ENCODE measurements around the gene DTYMK.

The DTYMK gene, protein sequence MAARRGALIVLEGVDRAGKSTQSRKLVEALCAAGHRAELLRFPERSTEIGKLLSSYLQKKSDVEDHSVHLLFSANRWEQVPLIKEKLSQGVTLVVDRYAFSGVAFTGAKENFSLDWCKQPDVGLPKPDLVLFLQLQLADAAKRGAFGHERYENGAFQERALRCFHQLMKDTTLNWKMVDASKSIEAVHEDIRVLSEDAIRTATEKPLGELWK

DNA sequence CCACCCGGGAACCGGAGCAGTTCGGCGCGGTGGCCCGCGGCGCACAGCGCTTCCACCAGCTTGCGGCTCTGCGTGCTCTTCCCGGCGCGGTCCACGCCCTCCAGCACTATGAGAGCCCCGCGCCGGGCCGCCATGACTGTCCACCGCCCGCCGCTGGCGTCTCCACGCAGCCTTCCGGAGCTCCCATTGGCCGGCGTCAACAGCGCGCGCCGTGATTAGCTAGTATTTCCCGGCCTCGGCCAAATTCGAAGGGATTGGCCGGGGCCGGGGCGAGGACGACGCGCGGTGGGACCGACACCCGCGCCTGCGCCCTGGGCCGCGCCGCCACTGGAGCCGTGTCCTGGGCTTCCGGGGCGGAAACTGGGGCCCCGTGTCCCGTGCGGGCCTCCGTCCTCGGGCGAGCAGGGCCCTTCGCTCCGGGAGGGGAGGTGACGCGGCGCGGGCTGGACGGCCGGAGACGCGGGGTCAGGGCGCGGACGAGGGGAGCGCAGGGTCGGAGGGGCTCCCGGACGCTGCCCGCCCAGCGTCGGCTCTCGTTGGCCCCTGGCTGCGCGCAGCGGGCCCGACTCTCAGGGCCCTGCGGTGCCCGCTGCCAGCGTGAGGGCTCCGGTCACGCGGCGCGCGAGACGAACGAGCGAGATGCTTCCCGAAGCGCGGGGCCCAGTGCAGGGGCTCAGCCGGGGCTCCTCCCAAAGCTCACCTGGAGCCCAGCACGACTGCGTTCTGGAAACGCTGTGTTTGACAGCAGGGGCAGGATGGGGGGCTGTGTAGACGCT lies at the start of gene DTYMK:
Gene DTYMK (minus strand): TSS at position 166 of the 776 bp plus-strand sequence. CDS start 32 bp downstream, at position 134.
- peak; percentile 94 to 96 for DNase-seq

DNA sequence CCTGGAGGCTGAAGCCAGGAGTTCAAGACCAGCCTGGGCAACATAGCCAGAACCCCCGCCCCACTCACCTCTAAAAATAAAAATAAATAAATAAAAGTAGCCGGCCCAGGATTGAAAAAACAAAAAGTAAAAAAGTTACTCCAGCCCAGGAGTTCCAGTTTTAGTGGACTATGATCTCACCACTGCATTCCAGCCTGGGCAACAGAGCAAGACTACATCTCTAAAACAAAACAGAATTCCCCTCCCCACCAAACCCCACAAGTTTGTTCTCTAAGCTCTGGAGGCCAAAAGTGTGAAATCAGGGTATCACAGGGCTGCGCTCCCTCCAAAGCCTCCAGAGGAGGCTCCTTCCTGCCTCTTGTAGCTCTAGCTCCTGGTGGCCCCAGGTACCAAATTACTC lies 49.5 kb upstream of the DTYMK start:
- DNase-seq, result no peak

DNA sequence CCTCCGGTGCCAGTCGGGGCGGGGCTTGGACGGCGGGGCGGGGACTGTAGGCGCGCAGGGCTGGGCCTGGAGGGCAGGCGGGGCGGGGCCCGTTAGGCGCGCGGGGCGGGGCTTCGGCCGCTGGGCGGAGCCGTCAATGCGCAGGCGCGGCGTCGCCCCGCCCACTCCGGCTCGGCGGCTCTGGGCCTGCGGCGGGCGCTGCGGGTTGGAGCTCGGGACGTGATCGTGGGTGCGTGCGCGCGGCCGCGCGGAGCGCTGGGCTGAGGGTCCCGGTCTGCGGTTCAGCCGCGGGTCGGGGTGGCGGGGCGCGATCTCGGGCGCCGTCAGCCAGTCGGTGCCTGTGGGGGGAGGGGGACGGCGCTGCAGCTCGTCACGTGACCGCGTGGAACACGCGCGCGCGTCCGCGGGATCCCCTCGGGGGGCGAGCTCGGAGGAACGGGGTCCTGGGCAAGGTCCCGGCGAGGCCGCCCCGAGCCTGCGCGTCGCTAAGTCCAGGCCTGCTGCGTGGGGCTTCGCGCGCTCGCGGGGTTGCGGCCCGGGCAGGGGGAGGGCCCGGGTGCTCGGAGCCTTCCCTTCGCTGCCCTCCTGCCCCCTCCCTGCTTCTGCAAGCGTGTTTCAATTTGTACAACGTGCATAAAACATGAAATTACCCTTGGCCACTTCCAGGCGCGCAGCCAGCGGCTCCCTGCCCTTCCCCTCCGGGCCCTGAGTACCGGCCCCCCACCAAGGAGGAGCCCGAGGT lies 48.0 kb upstream of the DTYMK start, which contains the start of gene D2HGDH:
Gene D2HGDH (plus strand): TSS at position 164 of the 742 bp plus-strand sequence. CDS start 595 bp downstream, outside the sequence.
- peak; percentile 89 to 93 for DNase-seq

DNA sequence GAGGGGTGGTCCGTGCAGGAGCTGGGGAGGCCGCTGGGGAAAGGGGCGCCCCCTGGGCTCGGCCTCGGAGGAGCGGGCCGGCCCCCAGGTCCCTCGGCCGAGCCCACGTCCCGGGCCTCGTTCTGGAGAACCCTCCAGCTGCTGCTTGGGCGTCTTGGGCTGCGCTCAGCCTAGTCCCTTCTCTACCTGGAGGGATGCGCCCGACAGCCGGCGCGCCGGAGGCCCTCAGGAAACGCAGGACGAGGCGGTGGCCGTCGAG lies 47.5 kb upstream of the DTYMK start:
- no peak for DNase-seq

DNA sequence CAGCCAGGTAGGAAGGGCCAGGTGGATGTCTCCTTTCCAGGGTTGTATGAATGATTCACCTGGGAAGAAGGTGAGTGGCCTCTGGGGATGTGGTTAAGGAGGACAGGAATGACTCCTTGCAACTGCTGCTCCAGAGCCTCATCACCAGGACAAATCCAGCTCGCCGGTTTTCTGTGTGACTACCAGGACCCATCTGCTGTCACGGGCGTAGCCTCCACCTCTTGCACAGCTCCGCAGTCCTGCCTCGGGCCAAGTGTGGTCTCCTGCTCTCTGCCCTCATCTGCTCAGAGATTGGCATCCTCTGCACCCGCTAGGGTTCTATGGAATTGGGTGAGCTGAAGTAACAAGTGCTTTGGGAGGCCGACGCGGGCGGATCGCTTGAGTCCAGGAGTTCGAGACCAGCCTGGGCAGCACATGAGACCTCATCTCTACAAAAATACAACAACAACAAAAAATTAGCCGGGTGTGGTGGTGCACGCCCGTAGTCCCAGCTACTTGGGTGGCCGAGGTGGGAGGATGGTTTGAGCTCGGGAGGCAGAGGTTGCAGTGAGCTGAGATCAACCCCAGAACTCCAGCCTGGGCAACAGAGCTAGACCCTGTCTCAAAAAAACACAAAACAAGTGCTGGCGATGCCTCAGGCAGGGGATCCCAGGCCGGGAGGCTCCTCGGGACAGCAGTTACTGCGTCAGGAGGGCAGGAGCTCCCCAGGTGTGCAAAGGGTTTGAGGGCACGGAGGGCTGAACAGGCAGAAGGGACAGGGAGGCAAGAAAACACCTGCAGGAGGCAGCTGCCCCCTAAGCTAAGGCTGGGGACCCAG lies 47.0 kb upstream of the DTYMK start:
- DNase-seq, result no peak

DNA sequence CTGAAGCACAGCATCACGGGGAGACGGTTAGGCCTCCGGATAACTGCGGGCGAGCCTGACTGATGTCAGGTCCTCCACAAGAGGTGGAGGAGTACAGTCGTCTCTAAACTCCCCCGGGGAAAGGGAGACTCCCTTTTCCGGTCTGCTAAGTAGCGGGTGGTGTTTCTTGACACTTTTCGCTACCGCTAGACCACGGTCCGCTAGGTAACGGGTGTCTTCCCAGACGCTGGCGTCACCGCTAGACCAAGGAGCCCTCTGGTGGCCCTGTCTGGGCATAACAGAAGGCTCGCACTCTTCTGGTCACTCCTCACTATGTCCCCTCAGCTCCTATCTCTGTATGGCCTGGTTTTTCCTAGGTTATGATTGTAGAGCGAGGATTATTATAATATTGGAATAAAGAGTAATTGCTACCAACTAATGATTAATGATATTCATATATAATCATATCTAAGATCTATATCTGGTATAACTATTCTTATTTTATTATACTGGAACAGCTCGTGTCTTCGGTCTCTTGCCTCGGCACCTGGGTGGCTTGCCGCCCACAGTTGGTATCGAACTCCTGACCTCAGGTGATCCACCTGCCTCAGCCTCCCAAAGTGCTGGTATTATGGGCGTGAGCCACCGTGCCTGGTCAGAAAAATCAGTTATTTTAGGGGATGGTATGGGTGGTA lies 46.0 kb upstream of the DTYMK start:
- DNase-seq, result peak; percentile 43 to 64

DNA sequence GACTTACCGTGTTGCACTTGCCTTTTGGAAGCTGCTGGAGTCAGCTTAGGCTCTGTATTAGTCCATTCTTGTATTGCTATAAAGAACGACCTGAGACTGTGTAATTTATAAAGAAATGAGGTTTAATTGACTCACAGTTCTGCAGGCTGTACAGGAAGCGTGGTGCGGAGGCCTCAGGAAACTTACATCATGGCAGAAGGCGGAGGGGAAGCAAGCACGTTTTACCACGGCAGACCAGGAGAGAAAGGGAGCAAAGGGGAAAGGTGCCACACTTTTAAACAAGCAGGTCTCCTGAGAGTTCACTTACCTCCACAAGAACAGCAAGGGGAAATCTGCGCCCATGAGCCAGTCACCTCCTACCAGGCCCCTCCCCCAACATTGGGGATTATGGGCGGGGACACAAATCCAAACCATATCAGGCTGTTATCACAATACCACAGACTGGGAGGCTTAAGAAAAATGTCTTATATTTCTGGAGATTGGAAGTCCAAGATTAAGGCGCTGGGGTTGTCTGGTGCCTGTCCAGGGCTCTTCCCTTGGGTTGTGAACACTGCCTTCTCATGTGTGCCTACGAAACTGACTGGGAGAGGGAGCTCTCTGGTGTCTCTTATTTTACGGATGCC lies 44.2 kb upstream of the DTYMK start:
- no peak for DNase-seq

DNA sequence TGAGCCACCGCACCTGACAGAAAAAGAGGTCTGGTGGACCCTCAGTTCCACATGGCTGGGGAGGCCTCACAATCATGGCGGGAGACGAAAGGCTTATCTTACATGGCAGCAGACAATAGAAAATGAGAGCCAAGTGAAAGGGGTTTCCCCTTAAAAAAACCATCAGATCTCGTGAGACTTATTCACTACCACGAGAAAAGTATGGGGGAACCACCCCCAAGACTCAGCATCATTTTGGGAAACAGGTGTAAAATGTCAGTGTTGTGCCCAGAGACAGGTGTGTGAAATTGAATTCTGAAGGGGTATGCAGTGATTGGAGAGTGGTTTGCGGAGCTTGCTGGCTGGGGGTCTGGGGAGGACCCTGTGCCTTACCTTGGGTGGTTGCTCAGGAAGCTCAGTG lies 43.3 kb upstream of the DTYMK start:
- DNase-seq, result no peak

DNA sequence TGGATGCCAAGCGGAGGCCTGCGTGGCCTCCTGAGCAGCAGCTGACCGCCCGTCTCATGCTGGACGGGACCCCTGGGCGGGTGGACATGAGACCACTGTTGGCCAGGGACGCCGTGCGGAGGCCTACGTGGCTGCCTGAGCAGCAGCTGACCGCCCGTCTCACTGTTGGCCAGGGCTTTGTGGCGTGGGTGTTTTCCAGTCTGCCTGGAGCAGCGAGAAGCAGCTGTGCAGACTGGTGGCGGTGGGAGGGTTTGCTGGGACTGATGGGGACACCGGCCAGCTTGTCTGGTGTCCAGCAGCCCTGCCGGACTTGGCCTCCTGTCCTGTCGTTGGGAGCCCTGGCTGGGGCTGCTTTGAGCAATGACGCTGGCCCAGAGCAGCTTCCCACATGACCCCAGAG lies 42.0 kb upstream of the DTYMK start:
- no peak for DNase-seq

DNA sequence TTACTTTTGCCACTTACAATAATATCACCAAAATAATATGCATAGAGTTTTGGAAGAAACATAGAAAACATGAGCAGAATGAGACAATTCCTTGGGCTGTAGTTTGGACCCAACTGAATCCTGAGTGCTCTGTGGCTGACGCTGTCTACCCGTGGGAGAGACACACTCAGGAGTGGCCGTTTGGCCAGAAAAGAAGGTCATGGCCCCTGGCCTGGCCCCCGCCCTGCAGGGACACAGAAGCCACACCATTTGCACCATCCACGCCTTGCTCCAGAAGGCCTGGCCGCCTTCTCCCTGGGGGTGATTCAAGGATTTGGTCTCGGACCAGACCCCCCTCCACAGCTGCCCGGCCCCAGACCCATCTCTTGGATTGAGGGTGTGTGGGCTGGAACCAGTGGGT lies 41.4 kb upstream of the DTYMK start:
- DNase-seq, result no peak

DNA sequence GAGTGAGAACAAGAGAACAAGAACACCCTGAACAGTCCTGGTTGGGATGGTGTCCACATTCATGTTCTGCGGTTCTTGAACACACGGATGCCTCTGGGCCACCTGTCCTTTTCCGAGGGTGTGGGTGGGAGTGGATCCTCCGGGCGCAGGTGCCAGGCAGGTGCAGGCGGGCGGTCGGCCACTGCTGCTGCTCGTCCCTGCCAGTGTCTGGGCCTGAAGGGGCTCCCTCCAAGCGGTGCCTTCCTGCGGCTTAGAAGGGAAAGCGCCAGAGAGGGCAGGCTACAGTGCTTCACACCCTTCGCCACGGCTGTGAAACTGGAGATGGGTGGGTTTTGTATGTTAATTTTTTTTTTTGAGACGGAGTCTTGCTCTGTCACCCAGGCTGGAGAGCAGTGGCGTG lies 39.8 kb upstream of the DTYMK start:
- DNase-seq, result no peak

DNA sequence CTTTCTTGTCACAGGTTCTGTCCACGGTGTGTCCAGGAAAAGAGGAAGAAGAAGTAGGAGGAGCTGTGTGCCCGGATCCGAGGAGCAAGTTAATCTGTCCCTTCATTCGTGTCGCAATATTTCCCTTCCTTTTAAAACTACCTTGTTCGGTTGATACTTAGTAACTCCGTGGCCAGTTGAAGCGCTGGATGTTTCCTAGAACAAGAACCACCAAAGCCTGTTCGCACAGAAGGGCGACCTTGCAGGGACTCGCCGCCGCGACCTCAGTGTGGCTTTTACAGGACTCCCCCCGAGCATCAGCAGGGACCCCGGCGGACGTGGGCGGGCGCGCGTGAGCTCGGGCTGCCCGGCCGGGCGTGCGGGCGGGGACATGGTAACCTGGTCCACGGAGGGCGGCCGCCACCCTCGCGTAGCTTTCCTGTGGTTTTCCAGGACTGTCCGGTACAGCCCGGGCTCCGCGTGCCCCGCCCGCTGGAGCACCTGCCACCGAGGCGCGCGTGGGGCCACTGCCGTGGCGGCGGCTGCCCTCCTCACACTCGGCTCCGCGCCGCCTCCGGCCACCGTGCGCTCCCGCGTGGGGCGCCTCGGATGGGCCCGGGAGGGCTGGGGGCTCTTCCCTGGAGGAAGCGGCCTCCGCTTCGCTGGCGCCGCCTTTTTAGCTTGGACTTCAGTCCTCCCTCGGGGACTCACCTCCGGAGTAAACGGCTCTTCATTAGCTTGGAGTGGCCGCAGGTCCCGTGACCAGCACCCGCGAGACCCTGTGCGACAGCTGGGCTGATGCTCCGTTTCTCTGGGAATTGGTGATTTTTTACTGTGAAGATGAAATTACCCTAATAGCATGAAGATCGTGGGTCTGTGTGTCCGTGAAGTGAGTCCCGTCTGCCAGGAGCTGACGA lies 38.6 kb upstream of the DTYMK start:
- DNase-seq, result no peak

DNA sequence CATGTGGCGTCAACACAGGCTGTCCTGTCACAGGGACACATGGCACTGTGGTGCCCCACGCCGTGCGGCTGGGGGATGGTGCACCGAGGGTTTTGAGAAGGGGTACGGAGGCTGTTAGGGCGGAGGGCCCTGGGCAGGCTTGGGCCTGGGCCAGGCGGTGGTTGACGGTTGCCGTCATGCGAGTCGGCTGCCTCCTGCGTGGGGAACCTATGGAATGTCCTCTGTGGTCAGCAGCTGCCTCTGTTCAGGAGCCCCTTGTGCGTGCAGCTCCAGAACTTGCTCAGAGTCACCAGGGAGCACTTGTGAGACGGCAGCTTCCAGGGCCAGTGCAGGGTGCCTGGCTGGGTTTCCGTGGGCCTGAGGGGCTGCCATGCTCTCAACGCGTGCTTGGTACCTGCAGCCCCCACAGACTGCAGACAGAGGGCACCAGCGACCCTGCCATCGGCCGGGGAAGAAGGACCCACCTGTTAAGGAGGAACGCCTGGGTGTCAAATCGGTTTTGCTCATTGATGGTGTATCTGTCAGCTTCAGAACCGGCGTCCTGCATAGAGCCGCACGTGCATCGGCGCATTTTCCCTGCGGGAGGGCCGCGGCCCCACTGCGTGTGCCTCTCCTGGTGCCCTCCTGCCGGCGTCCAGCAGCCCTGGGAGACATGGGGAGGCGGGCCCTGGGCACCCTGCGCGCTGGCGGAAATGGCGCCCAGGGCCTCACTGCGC lies 37.8 kb upstream of the DTYMK start:
- DNase-seq, result peak; percentile 15 to 50

DNA sequence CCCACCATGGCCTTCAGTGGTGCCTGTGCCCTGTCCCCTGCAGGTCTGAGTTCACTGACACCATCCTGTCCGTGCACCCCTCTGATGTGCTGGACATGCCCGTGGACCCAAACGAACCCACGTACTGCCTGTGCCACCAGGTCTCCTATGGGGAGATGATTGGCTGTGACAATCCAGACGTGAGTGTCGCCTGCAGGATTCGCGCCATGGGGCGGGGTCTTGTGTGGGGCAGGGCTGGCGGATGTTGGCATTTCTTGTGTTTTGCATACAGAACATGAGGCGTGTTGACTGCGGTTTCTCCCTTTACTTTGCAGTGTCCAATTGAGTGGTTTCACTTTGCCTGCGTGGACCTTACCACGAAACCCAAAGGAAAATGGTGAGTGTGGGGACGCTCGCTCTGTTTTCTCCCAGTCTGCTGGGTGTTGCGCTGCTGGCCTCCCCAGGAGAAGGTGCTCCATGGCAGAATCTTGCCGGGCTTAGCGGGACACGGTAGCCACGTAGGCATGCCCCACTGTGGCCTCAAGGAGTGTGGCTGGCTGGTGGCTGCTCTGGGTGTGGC lies 36.4 kb upstream of the DTYMK start:
- DNase-seq, result no peak

DNA sequence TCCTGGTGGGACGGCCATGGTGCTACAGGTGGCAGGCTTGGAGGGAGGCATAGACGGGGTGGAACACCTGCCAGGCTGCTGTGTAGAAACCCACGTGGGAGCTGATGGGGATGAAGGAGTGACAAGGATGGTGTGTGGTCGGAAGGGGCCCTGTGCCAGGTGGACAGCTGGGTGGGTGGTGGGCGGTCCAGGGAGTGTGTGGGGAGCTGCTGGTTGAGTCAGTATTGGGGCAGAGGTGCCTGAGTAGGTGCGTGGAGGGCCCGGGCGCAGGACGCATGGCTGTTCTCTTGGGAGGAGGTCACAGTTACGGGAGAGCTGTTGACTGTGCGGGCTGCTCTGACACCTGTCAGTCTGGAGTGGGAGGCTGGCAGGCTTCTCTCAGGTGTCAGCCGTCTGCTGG lies 35.2 kb upstream of the DTYMK start:
- DNase-seq, result no peak

DNA sequence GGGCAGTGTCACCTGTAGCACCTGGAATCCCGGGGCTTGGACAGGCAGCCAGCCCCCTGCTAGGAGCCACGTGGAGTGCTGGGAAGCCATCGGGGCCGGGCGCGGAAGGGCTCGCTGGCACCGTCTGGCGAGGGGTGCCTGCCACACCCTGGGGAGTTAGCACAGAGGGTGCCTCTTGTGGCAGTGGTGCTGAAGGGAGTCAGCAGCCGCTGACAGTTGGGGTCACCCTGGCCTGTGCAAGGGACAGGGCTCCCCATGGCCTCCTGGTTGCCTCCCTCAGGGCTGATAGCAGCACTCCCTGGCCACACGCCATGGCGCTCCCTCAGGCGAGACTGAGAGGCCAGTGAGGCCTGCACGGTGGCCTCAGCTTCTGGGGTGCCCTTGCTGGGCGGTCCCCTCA lies 33.9 kb upstream of the DTYMK start:
- DNase-seq, result no peak

DNA sequence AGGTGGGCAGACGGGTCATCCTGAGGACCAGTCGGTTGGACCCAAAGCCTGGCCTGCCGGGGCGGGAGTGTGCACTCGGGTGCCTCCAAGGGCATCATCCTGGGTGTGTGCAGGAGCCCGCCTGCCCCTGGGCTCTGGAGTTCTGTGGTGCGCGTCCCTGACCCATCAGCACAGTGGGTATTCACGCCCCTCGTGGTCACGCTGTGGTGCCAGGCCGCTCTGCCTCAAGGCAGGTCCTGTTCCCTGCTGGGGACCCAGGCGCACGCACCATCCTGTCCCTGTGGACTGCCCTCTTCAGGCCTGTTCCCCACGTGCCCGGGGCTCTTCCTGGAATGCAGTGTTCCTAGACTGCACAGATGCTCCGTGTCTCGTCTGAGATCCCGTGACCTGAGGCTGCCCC lies 33.5 kb upstream of the DTYMK start:
- no peak for DNase-seq

DNA sequence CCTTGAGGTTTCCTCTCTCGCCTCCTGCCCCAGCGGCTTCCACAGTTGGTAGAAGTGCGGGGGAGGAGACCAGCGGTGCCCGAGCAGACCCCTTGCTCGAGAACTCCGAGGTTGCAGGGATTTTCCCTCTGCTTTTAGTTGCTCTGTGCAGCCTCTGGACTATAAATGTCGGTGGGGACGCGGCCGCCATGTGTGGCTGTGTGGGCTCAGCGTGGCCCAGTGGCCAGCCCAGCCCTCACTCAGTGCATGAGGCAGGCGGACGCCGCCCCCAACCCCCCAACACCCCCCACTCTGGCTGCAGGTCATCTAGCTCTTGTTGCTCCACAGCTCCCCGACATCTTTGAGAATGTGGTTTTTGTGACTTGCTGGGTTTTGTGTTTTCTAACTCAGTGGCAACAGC lies 32.5 kb upstream of the DTYMK start:
- DNase-seq, result no peak

DNA sequence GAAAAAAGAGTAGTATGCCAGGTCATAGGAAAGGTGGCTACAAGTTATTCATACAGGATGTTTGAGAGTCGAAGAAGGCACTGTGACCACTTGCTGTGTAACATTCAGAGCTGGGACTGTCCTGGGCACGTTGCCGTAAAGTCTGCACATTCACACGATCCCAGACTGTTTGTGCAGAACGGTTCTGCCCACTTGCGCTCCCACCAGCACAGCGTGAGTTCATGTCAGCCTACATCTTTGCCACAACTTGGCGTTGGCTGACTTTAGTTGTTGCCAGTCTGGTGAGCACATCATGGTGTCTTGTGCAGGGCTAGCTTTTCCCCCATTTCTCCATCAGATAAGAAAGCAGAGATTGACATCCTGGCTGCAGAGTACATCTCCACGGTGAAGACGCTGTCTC lies 22.3 kb upstream of the DTYMK start:
- no peak for DNase-seq

DNA sequence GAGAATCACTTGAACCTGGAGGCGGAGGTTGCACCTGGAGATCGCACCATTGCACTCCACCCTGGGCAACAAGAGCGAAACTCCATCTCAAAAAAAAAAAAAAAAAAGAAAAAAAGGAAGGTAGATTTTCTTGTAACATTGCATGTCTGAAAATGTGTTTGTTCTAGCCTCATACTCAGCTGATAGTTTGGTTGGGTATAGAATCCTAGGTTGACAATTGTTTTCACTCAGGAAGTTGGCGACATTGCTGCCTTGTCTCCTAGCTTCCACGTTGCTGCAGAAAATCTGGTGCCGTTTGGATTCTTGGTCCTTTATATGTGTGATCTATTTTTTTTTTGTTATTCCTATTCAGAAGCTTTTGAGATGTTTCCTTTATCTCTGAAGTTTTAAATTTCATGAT lies 19.9 kb upstream of the DTYMK start:
- no peak for DNase-seq
